PC-3 (cell line): ENCODE data around the gene ZBTB21.

Experiments used
- CTCF ChIP-seq: fragments of 300-600 bp; sonication (generic); conservative IDR thresholded peaks from 2 replicates; pipeline ENCODE4 v1.5.1; 2017; ENCODE audit warnings: antibody characterized with exemption, low read depth, mild to moderate bottlenecking, low read length
- EZH2 ChIP-seq: fragments of 300-600 bp; sonication (generic); IDR thresholded peaks from one replicate; pipeline ENCODE4 v1.6.1; 2017; ENCODE audit warnings: antibody characterized with exemption, mild to moderate bottlenecking, low read length; ENCODE audit not compliant: unreplicated experiment
- EZH2phosphoT487 ChIP-seq: fragments of 300-600 bp; sonication (generic); IDR thresholded peaks from 2 replicates; pipeline ENCODE4 v1.6.1; 2018; ENCODE audit warnings: mild to moderate bottlenecking, antibody characterized with exemption, low read length, borderline replicate concordance

DNA sequence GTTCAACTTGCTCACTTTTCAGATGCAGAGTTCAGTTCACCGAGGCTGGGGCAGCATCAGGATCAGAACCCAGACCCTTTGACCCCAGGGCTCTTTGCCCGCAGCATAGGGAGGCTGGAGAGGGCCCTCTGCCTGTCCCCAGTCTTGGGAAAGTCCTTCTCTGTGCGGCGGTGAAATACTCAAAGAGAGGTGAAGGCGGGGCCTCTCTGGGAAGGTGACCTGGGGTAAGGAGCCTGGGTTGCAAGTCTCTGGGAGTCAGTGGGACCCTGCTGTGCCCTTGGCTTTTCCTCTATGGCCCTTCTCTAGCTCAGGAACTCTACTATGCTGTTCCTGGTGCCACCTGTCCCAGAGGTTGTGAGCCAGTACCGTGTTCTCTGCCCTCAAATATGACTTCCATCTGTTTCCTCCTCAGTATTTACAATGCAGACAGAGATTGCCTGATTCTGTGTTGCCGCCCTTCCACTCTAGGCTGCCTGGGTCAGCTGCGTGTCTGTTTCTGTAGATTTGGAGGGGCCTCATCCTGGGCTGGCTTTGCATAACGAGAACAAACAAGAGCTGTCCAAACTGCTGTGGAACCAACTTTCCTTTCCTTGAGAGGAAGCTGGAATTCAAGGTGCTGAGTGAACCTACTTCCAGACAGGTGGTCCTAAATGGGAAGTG lies 18.7 kb upstream of the ZBTB21 start:
- TF ChIP-seq EZH2, result no peak
- TF ChIP-seq CTCF, result no peak
- no peak for TF ChIP-seq EZH2phosphoT487
